HPDE6-E6E7 (cell line): ENCODE data around the gene MPRIP.

ENCODE experiments used
- DNase-seq: peaks from one replicate; pipeline ENCODE4 v3.0.0; 2011; ENCODE audit warnings: missing footprints; ENCODE audit errors: extremely low spot score

Gene MPRIP

DNA sequence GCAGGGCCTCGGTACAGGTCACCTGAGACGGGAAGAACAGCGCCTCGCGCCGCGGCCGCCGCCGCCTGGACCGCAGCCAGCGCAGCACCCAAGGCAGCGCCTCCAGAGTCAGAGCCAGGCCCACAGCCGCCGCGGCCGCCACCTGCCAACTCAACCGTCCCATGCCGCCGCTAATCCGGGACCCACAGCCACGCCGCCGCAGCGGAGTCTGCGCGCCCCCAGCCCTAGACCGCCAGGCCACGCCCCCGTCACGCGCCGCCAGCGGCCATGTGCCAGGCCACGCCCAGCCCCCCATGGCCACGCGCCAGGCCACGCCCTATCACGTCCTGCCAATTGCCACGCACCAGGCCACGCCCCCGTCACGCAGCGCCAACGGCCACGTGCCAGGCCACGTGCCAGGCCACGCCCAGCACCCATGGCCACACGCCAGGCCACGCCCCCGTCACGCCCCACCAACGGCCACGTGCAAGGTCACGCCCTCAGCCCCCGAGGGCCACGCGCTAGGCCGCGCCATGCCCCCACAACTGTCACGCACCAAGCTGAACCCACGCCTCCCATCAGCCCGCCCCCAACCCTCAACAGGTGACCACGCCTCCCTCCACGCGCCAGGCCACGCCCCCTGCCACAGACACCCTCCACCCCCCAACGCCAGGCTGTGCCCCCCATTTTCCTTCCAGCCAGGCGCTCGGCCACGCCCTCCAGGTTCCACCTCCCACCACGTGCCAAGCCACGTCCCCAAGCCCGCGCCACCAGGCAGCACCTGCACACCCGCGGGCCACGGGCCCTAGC lies 164.1 kb downstream of the MPRIP start, which contains the start of gene PLD6:
Gene PLD6 (minus strand): TSS at position 210 of the 789 bp plus-strand sequence. CDS start 47 bp downstream, at position 163.
- peak; percentile 58 for DNase-seq

GRCh38 chr17:17206913-17207335 lies 164.7 kb downstream of the MPRIP start:
- DNase-seq, result no peak

DNA sequence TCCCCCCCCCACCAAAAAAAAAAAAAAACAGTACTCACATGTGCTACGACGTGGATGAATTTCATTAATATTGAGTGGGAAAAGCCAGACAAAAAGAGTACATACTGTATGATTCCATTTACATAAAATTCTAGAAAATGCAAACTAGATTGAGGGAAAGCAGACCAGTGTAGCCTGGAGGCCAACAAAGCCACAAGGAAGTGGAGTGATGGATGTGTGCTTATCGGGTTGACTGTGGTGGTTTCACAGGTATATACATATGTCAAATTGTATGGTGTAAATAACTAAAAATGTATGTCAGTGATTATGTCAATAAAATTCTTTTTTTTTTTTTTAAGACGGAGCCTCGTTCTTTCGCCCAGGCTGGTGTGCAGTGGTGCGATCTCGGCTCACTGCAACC lies 165.7 kb downstream of the MPRIP start:
- no peak for DNase-seq

DNA sequence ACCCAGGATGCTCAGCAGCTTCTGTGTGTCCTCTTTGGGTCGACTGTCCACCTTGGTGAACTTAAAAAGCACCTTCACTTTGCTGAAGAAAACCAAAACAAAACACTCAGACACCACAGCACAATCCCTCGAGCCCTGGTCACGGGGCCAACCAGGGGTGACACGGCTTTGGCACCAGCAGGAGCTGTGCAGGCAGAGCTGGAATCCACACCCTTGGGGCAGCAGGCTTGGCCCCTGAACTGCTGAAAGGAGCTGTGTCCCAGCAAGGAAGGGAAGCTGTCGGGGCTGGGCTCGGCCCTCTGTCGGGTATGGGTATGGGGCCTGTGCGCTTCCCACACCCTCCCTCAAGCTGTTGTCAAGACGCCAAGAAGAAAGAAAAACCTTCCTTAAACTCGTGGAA lies 171.5 kb downstream of the MPRIP start:
- DNase-seq, result no peak

DNA sequence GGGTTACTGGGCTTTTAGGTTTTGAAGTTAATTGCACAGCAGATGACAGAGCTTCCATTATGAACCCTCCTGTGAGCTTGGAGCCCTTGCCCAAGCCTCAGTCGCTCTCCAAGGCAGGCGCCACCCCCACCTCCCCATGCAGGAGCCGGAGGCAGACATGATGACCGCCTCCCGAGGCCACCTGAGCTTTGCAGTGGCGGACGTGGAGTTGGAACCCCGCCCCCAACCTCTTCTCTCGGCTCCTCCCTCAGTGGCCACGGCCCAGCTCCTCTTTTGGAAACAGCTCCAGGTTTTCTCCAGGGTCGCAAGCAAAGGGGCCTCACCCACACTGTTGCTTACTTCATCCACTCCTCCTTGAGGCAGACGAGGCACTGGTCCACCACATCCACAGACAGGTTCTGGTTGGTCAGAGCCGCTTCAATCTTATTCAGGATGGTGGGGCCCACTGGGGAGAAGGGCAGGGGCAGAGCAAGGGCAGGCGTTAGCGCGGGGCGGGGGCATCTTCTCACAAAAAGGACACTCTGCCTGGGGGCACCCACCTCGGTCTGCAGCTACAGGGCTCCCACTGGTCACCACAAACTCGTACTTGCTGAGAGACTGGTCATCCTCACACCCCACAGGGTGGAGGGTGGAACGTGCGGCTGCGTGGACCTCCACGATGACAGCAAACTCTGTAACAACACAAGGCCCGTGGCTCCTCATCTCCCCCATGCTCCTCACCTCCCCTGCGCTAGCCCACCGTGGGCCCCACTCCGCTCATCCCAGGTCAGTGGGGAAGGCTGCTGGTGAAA lies 172.6 kb downstream of the MPRIP start:
- no peak for DNase-seq

DNA sequence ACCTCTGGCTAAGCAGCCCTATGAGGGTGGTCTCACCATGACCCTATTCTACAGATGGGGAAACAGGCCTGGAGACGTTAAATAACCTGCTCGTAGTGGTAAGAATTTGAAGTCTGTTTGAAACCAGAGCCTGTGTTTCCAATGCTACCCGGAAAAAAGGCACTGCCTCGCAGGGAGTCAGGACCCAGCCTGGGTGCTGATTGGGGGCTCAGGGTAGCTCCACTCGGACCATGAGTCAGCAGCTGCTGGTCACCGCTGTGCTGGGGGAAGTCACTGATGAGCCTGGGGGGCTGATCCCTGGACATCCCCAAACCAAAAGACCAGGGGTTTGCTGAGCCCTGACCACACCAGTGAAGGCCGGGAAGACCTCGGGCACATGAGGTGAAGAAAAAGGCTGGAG lies 173.3 kb downstream of the MPRIP start:
- DNase-seq, result no peak

DNA sequence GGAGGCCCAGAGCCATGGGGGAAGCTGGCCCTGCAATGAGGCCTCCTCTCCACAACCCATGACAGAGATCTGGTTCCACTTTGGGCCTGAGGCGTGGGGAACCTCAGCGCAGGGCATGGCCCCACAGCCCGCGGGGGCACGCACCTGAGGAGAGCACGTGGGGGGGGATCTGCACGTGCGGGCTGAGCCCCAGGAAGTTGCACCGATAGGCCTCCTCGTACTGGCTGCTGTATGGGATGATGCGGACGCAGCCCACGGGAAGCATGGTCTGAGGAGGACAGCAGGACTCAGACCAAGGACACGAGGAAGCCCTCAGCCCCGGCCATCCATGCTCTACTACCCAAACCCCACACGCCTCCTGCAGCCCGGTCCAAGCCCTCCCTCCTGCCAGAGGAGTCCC lies 174.0 kb downstream of the MPRIP start:
- no peak for DNase-seq

DNA sequence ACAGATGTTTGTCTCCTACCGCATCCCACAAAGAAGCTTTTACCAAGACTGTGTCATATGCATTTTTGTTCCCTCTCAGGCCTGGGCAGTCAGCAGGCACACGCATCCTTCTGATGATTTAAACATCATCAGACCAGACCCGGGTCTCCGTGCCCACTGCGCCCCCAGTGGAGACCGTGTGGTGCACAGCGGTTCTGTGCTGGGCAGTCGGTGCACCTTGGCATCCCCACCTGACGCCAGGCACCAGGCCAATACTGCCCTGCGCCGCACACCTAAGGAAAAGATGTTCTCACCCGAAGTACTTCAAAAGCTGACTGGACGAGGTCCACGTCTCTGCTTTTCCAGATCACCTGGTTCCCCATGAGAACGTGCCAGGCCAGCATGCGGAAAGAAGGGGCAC lies 174.5 kb downstream of the MPRIP start:
- DNase-seq, result no peak

- no peak for DNase-seq
Measured at GRCh38 chr17:17217995-17218394, 175.7 kb downstream of the MPRIP start.

DNA sequence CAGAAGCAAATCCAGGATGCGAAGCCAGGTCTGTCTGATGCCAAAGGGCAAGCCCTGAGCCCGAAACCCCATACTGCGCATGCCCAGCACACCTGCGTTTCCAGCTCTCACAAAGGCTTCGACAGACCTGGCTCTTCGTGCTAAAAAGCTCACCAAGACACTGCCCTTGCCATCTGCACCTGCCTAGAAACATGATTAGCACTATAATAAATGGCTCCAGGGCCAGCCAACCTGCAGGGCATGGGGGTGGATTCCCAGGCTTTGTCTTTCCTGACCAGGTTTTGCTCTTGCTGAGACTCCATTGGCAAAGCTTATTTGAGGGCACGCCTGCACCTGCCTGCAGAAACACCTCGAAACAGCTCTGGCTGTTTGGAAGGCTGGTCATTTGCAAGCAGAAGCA lies 178.3 kb downstream of the MPRIP start:
- DNase-seq, result no peak

DNA sequence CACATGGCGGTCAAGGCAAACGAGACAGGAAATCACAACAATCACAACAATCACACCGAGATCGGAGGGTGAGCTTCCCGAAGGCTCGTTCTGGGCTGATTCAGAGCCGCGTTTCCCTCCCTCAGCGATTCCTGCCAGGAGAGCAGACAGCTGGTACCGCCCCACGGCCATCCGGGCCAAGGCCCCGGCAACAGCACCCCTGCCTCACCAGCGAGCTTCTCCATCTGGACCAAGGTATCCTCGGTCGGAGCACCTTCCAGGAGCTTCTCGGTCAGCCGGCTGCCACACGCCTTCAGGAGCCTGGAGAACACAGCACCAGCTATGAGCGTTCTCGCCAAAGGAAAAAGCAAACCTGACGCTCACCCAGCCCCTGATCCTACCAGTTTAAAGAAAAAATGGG lies 179.1 kb downstream of the MPRIP start:
- no peak for DNase-seq

GRCh38 chr17:17223736-17224135 lies 181.5 kb downstream of the MPRIP start:
- no peak for DNase-seq

DNA sequence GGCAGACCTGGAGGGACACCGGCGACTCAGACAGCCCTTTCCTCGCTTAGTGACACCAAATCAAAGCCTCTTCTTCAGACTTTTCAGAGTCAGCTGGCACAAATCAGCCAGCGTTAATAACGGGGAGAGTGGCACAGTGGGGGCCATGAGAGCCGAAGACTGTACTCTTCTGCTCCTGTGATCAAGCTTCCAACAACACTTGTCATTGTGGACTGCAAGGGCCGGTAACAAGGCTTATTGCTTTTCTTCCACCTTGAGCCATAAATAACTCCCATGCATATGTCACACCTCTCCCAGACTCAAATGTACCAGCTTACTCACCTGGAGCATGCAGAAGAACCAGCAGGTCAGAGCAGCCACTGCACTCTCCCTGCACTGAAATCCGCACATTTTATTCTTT lies 181.9 kb downstream of the MPRIP start:
- no peak for DNase-seq

GRCh38 chr17:17225901-17226300 lies 183.6 kb downstream of the MPRIP start:
- no peak for DNase-seq

DNA sequence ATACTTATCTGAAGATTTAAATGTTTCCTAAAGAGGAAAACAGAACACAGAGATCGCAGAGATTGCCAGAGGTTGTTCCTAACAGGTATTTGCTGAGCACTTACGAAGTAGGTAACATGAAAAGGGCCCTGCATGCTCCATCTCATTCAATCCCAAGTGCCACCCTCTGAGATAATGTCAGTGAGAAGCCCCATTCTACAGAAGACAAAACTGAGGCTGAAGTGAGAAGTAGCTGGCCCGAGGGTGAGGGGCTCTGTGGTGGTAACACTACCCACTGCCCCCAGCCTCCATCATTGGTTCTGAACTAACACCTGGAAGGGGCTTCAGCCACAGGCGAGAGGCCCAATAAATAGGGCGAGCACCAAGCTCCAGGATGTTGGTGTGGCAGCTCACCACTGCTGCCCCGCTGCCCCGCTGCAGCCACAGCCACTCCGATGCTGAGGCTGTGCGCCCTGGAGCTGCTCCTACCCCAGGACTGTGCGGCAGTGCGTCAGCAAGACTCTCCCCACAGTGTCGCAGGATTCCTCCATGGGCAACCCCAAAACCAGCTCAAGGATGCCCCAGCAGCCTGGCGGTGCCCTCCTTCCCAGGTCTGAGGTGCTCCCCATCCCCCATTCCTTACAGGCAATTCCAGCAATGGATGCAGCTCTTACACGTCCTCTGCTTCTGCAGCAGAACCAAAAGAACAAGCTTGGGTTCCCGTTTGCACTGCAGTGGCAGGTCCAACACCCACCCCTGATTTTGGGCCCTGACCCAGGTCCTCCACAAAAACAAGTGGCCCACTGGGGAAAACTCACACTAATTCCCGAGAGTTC lies 184.4 kb downstream of the MPRIP start:
- no peak for DNase-seq

DNA sequence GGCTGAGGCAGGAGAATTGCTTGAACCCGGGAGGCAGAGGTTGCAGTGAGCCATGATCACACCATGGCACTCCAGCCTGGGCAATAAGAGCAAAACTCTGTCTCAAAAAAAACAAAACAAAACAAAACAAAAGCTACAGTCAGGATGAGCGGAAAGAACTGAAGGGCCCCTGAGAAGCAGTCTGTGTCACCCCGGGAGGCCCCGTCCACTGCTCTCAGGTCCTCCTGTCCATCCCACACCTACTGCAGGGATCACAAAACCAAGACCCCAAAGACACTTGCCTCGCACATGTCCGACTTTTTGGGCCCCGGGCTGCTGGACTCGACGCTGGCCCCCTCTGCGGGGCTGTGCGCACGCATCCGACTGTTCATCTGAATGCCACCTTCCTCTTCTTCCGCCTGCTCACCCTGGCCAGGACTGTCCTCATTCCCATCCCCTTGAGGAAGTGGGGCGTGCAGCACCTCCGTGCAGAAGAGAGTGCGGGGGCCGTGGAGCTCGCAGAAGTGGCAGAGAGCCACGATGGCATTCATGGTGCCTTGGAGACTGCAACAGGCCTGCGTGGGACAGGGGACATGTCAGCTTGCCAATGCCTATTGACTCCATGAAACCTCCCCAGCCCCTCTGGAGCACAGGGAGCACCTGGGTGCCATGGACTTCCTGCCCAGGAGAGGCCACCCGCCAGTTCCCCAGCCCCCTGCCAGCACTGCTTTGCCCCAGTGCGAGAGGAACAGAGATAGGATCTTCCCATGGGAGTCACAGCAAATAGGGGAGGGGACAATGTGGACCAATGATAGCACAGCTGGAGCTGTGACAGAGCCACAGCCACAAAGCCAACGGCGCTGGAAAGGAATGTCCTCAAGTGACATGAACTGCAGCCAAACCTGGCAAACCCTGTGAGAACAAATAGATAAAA lies 185.6 kb downstream of the MPRIP start:
- DNase-seq, result no peak

GRCh38 chr17:17228521-17229279 lies 186.4 kb downstream of the MPRIP start:
- DNase-seq, result no peak

DNA sequence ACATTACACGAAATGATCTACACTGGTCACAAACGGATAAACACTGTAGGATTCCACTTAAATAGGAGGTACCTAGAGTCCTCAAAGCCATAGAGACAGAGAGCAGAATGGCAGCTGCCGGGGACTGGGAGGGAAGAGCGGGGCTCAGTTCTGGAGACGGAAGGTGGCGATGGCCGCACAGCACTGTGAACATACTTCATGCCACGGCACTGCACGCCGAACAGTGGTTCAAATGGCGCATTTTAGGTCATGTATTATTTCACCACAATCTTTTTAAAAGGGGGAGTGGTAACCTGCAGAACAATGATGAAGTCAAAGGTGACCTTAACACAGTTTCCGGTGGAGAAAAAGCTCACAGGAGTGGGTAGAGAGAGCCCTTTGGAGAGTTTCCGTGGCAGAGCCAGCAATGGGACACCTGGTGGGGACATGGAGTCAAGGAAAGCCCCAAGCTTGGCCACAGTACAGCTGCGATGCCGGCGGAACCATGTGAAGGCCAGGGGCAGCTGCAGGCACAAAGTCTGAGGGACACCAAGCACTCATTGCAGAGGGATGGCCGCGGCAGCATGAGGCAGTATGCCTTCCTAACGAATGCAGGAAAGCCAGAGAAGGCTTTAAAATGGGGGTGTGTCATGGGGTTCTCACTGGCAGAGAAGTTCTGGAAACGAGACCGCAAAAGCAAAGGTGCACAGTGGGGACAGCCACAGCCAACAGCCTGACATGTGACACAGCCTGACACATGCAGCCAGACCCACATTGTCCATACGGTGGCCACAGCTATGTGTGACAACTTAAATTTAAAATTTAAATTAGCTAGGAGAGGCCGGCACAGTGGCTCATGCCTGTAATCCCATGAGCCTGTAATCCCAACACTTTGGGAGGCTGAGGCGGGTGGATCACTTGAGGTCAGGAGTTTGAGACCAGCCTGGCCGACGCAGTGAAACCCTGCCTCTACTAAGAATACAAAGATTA lies 187.4 kb downstream of the MPRIP start:
- DNase-seq, result no peak

DNA sequence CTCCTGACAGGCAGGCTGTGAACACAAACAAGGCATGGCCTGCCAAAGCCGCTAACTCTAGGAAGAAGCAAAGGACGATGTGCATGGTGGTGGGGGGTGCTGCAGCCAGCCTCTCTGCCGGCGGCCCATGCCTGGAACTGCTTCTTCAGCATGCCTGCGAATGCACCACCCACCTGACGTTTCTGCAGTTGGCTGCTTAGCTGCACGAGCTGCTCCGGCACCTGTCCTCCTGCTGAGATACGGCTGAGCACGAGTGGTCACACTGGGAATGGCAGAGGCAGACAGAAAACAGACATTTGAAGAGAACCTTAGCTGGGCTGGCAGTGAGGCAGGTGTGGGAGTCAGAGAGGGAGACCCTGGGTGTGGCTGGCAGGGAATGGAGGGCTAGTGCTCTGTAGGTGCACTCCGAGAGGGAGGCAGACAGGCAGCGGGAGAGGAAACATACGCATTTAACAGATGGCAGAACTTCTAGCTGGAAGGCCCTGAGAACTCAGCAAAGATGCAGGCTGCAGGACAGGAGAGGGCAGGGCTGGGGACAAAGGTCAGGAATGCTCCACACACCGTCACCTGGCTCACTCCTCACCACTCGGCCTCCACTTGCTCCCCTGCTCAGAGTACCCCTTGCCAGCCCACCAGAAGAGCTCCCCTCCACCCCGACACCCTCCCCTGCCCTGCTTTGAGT lies 189.5 kb downstream of the MPRIP start:
- DNase-seq, result no peak
